CD4-positive, alpha-beta T cell (primary cell): Measurements from ENCODE around the gene NOS1AP. TPM values are rescaled to one million over a fixed set of nuclear protein-coding genes. Genes with fewer than 3 reads are reported as not detected.

Source experiments
- ATAC-seq: fragments of 200-7000 bp; cut with Tn5 transposase; one replicate; pipeline ENCODE4 v1.10.0; 2022; ENCODE audit warnings: mild to moderate bottlenecking; ENCODE audit not compliant: poor library complexity
- CTCF ChIA-PET: fragments of 350-600 bp; sonication (Branson Sonifier 250); formaldehyde crosslinking; loops from one replicate; lab custom pipeline; 2021; ENCODE audit warnings: antibody characterized with exemption, inconsistent platforms; lab: Charles Lee
- POLR2A ChIA-PET: fragments of 350-600 bp; sonication (Branson Sonifier 250); formaldehyde crosslinking; loops from one replicate; lab custom pipeline; 2021; ENCODE audit warnings: antibody characterized with exemption, inconsistent platforms; lab: Charles Lee
- DNase-seq, 14 experiments: peaks; one replicate each; pipeline ENCODE4 v3.0.0-alpha.2; 2013 to 2020; ENCODE audit warnings: mixed read lengths in 2 of 14
- H3K27ac ChIP-seq, 2 donors: one replicate each; pipeline versions ENCODE4 v1.5.1 to v1.7.0; 2013; ENCODE audit warnings: low read length in 2 of 2, low read depth in 1 of 2, mild to moderate bottlenecking in 1 of 2
- H3K27me3 ChIP-seq, 2 experiments: 1 replicate in 1 of 2; 2 replicates in 1 of 2; pipeline versions ENCODE4 v1.6.1 to v1.7.0; 2013; ENCODE audit warnings: low read length in 2 of 2, control low read depth in 1 of 2, mild to moderate bottlenecking in 1 of 2, moderate library complexity in 1 of 2; ENCODE audit not compliant: insufficient read depth in 2 of 2, control insufficient read depth in 1 of 2
- H3K36me3 ChIP-seq: one replicate; pipeline ENCODE4 v1.6.1; 2013; ENCODE audit warnings: low read length, control low read depth; ENCODE audit not compliant: insufficient read depth
- H3K4me1 ChIP-seq: one replicate; pipeline ENCODE4 v1.6.1; 2013; ENCODE audit warnings: low read length, control low read depth; ENCODE audit not compliant: insufficient read depth
- H3K4me3 ChIP-seq: one replicate; pipeline ENCODE4 v1.5.1; 2013; ENCODE audit warnings: mild to moderate bottlenecking, low read length, moderate library complexity
- H3K9me3 ChIP-seq, 2 experiments: 1 replicate in 1 of 2; 2 replicates in 1 of 2; pipeline versions ENCODE4 v1.6.1 to v1.7.0; 2013; ENCODE audit warnings: low read length in 2 of 2, mild to moderate bottlenecking in 2 of 2, control low read depth in 1 of 2, moderate library complexity in 1 of 2; ENCODE audit not compliant: control insufficient read depth in 1 of 2, insufficient read depth in 1 of 2
- H3K27ac Mint-ChIP-seq: one replicate; pipeline ENCODE4 v1.8.0; 2020; ENCODE audit warnings: mixed read lengths
- H3K27me3 Mint-ChIP-seq: one replicate; pipeline ENCODE4 v1.8.0; 2021; ENCODE audit warnings: mixed read lengths
- H3K36me3 Mint-ChIP-seq: one replicate; pipeline ENCODE4 v1.8.0; 2021; ENCODE audit warnings: low read depth, mixed read lengths
- H3K4me1 Mint-ChIP-seq: one replicate; pipeline ENCODE4 v1.8.0; 2021; ENCODE audit warnings: low read depth, mixed read lengths
- H3K4me3 Mint-ChIP-seq: one replicate; pipeline ENCODE4 v1.8.0; 2020; ENCODE audit warnings: mild to moderate bottlenecking, mixed read lengths
- H3K9me3 Mint-ChIP-seq: one replicate; pipeline ENCODE4 v1.8.0; 2020; ENCODE audit warnings: mixed read lengths
- CTCF ChIP-seq: fragments of 200-600 bp; IDR thresholded peaks from one replicate; pipeline ENCODE4 v1.8.0; 2022; ENCODE audit warnings: antibody characterized with exemption, mild to moderate bottlenecking
- intact Hi-C, 2 experiments: fragments of 100-400 bp; cut with DNase I in 1 of 2; cut with micrococcal nuclease in 1 of 2; formaldehyde crosslinking; loops; one replicate each; pipeline versions ENCODE4 v1.15.1 to v1.9.0; 2023 to 2025; cut with DNase I, micrococcal nuclease
- total RNA-seq, 174 experiments: library from RNA in 2 of 174; stranded (reverse) in 2 of 174; gene quantifications; one replicate each; pipeline ENCODE4 v1.2.3 and lab custom pipeline; 2021 to 2026

NOS1AP gene
- total RNA-seq, 2 experiments from 2014 or later = not detected

DNA sequence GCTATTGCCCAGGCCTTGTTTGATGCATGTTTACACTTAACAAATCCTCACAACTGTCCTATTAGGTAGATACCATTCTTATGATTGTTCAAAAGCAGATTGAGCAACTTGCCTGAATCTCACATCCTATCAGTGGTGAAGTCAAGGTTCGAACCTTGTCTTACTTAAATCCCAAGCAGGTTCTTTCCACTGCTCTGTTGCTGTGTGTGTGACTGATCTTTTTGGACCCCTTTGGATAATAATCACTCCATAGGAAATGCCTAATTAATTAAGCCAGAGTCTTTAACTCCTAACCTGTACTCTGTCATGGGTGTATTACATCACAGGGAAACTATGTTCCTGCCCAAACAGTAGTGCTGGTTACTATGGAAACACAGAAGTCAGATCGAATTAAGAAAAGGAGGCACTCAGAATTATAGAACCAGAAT, 222.9 kb downstream of the NOS1AP start:
- H3K4me1 Mint-ChIP-seq = no peaks in the 10 kb centered on the region
- ATAC-seq (no peak), DNase-seq (no peak)
- TF ChIP-seq CTCF = no peak
- Histone ChIP-seq H3K4me1 (no peaks in the 10 kb centered on the region), H3K27ac (no peak overlapping the region), H3K4me3 (no peak overlapping the region), H3K9me3 (no peaks in the 10 kb centered on the region), H3K36me3 (no peaks in the 10 kb centered on the region), H3K27me3 (peaks cover 0 to 8% of the 10 kb centered on the region in 2 experiments)
- H3K27ac Mint-ChIP-seq = no peak overlapping the region
- ChIA-PET POLR2A (no interaction called here), CTCF (no interaction called here)
- H3K36me3 Mint-ChIP-seq = no peaks in the 10 kb centered on the region
- no peaks in the 10 kb centered on the region for H3K9me3 Mint-ChIP-seq
- H3K4me3 Mint-ChIP-seq = no peak overlapping the region
- intact Hi-C loops = no loop called here
- peaks cover 41% of the 10 kb centered on the region for H3K27me3 Mint-ChIP-seq

- Histone ChIP-seq H3K4me1 (no peaks in the 10 kb centered on the region), H3K4me3 (no peak overlapping the region), H3K36me3 (no peaks in the 10 kb centered on the region), H3K9me3 (peaks cover 0 to 4% of the 10 kb centered on the region in 2 experiments), H3K27ac (no peak overlapping the region), H3K27me3 (peaks cover 0 to 8% of the 10 kb centered on the region in 2 experiments)
- Mint-ChIP-seq H3K4me1 (no peaks in the 10 kb centered on the region), H3K4me3 (no peak overlapping the region), H3K9me3 (no peaks in the 10 kb centered on the region), H3K27me3 (peaks cover 44% of the 10 kb centered on the region), H3K27ac (no peak overlapping the region), H3K36me3 (no peaks in the 10 kb centered on the region)
- ATAC-seq (no peak), DNase-seq (no peak)
- ChIA-PET CTCF (interaction anchor here (1.1 kb wide), 1 partner anchor 11 kb away, joined by 3 read pairs; no protein-coding TSS in a partner anchor), POLR2A (no interaction called here)
- TF ChIP-seq CTCF = no peak
- intact Hi-C loops = no loop called here
These were observed 223.7 kb downstream of the NOS1AP start for GRCh38 chr1:162293073-162293692.

DNA sequence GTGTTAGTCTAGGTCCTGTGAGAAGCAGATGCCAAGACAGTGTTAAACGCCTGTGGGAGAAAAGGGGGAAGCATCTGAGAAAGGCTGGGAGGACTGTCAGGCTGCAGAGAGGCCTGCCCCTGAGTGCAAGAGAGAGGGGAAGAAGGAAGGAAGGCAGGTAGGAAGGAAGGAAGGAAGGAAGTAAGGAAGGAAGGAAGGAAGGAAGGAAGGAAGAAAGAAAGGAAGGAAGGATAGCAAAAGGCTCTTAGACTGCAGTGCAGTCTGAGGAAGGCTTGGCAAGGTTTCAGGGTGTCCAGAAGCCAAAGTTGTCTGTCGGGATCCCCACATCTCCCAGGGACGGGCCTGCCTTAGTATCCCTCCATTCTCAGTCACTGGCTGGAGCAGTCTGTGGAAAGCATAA, 224.5 kb downstream of the NOS1AP start:
- H3K9me3 Mint-ChIP-seq = no peaks in the 10 kb centered on the region
- Histone ChIP-seq H3K27me3 (peaks cover 0 to 8% of the 10 kb centered on the region in 2 experiments), H3K9me3 (peaks cover 0 to 4% of the 10 kb centered on the region in 2 experiments), H3K27ac (no peak overlapping the region), H3K4me3 (no peak overlapping the region), H3K4me1 (no peaks in the 10 kb centered on the region), H3K36me3 (no peaks in the 10 kb centered on the region)
- intact Hi-C loops = no loop called here
- no peak for ATAC-seq
- POLR2A ChIA-PET = no interaction called here
- peaks cover 47% of the 10 kb centered on the region for H3K27me3 Mint-ChIP-seq
- CTCF ChIA-PET = interaction anchor here (1.1 kb wide), 1 partner anchor 10 kb away, joined by 3 read pairs; no protein-coding TSS in a partner anchor
- no peaks in the 10 kb centered on the region for H3K36me3 Mint-ChIP-seq
- H3K4me1 Mint-ChIP-seq = no peaks in the 10 kb centered on the region
- no peak overlapping the region for H3K27ac Mint-ChIP-seq
- no peak overlapping the region for H3K4me3 Mint-ChIP-seq
- DNase-seq = no peak
- no peak for TF ChIP-seq CTCF
